T-helper 1 cell treated with Interleukin-12 subunit alpha and Interleukin-12 subunit beta and Interleukin-4 antibody, amounts not matched to agents 30 μg/mL and 1 μg/mL, for 36 hours (primary cell): Measurements from ENCODE around the gene GPR87.

Source experiments
- H3K27ac Mint-ChIP-seq: one replicate; pipeline ENCODE4 v1.8.0; 2021; ENCODE audit warnings: mild to moderate bottlenecking, mixed read lengths
- H3K27me3 Mint-ChIP-seq: one replicate; pipeline ENCODE4 v1.8.0; 2021; ENCODE audit warnings: low read depth, mixed read lengths
- H3K36me3 Mint-ChIP-seq: one replicate; pipeline ENCODE4 v1.8.0; 2021; ENCODE audit warnings: low read depth, mixed read lengths
- H3K4me1 Mint-ChIP-seq: one replicate; pipeline ENCODE4 v1.8.0; 2021; ENCODE audit warnings: low read depth, mixed read lengths
- H3K4me3 Mint-ChIP-seq: one replicate; pipeline ENCODE4 v1.8.0; 2021; ENCODE audit warnings: mild to moderate bottlenecking, moderate library complexity, mixed read lengths
- H3K9me3 Mint-ChIP-seq: one replicate; pipeline ENCODE4 v1.8.0; 2021; ENCODE audit warnings: mixed read lengths

The GPR87 gene

DNA sequence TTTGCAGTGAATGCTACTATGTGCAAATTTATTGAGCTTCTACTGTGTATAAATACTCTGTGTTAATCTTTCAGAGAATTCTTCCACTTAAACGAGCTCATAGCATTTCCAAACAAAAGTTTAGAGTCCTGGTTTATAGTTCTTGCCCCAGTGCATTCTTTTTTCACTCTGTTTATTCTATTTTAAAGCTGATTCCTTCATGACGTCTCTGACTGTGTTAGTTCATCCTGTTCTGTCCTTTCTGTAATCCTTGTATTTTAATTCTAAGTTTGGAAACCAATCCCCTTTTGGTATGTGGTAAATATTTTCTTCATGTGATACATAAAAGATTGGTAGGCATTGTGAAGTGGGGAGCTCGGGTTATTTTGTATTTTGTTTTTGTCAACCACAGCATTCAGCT, 57.0 kb downstream of the GPR87 start:
- Mint-ChIP-seq H3K27me3 (peaks cover 22% of the 10 kb centered on the region), H3K27ac (no peak overlapping the region), H3K4me1 (peaks cover 4% of the 10 kb centered on the region), H3K9me3 (no peaks in the 10 kb centered on the region), H3K4me3 (no peak overlapping the region), H3K36me3 (peaks cover 19% of the 10 kb centered on the region)

- H3K9me3 Mint-ChIP-seq: no peaks in the 10 kb centered on the region
- no peak overlapping the region for H3K4me3 Mint-ChIP-seq
- peaks cover 2% of the 10 kb centered on the region for H3K4me1 Mint-ChIP-seq
- H3K36me3 Mint-ChIP-seq: peaks cover 12% of the 10 kb centered on the region
- peaks cover 22% of the 10 kb centered on the region for H3K27me3 Mint-ChIP-seq
- no peak overlapping the region for H3K27ac Mint-ChIP-seq
These were observed 59.9 kb downstream of the GPR87 start for GRCh38 chr3:151256749-151257148.

DNA sequence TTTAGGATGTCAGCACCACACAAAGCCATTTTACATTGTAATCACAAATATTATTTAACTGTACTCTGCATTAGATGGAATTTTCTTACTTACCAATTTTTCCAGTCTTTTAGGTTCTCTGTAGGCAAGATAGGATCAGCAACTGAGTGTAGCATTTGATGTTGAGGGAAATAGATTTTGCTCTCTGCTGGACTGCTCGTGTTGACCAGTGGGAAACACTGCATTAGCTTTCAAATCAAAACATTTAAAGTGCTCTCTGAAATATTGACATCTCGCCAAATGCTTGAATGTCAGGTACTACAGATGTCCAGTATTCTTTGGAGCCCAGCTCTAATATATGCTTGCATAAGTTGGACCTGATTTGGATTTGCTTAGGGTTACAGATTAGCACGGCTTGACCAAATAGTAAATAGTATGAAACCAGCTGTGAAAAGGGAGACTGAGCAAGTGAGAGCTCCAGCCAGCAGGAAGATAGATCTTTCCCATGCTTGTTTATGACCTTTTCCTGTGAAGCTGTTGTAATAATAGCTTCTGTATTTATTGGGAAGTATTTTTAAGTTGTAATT, 67.8 kb downstream of the GPR87 start:
- Mint-ChIP-seq H3K4me3 (no peak overlapping the region), H3K27ac (no peak overlapping the region)

More for the DNA sequence above, 67.8 kb downstream of the GPR87 start:
- Mint-ChIP-seq H3K4me1 (peaks cover 4% of the 10 kb centered on the region), H3K9me3 (no peaks in the 10 kb centered on the region), H3K27me3 (peaks cover 37% of the 10 kb centered on the region), H3K36me3 (peaks cover 10% of the 10 kb centered on the region)
